NB4 (cell line): ENCODE measurements around the gene METTL3.

ENCODE experiments used
- CTCF ChIP-seq: IDR thresholded peaks from one replicate; pipeline ENCODE4 v1.5.1; 2012; ENCODE audit warnings: low read depth, low read length
- POLR2A ChIP-seq: IDR thresholded peaks from 2 replicates; pipeline ENCODE4 v1.6.1; 2011; ENCODE audit warnings: mild to moderate bottlenecking; ENCODE audit not compliant: insufficient read length; ENCODE audit errors: extremely low read depth

- TF ChIP-seq CTCF (peak; percentile 27), POLR2A (no peak)
Measured at GRCh38 chr14:21498540-21499526, 12.3 kb downstream of the METTL3 start.
